ENCODE measurements around the gene OBSCN. TPM values are rescaled to one million over a fixed set of nuclear protein-coding genes. Genes with fewer than 3 reads are reported as not detected.
"Not testable (repeated sequence)": the region's sequence is repeated elsewhere in the genome, so short reads cannot be mapped to it uniquely, and the experiment has no call there.

OBSCN gene
- total RNA-seq, 1 experiment from 2014 or later, result 5.6 TPM

- TF ChIP-seq CTCF (IDR thresholded peaks at IDR 0.05; ENCODE audit: insufficient read depth in 1 of 2, low read depth in 1 of 2, low read length in 1 of 2, severe bottlenecking in 1 of 2, unreplicated experiment in 1 of 2), result no peak
- Histone ChIP-seq H3K27me3 (replicated peaks; ENCODE audit: control insufficient read depth, insufficient read depth, low read length) (no peaks in the 10 kb centered on the region), H3K36me3 (ENCODE audit: control insufficient read depth, insufficient read depth, low read length) (no peaks in the 10 kb centered on the region), H3K4me3 (ENCODE audit: low read depth, low read length) (no peak overlapping the region), H3K4me1 (no peaks in the 10 kb centered on the region), H3K9me3 (peaks cover 9% of the 10 kb centered on the region; the same call in 1 of the 2 replicates)
- BruUV-seq (replicated peaks), result no TSS peak
- Mint-ChIP-seq H3K4me1 (ENCODE audit: low read depth, unreplicated experiment) (no peaks in the 10 kb centered on the region), H3K27me3 (ENCODE audit: insufficient read depth, unreplicated experiment) (no peaks in the 10 kb centered on the region), H3K36me3 (ENCODE audit: insufficient read depth, unreplicated experiment) (no peaks in the 10 kb centered on the region), H3K27ac (ENCODE audit: unreplicated experiment) (no peak overlapping the region), H3K4me3 (ENCODE audit: unreplicated experiment) (no peak overlapping the region), H3K9me3 (ENCODE audit: unreplicated experiment) (no peaks in the 10 kb centered on the region)
- intact Hi-C loops (cut with micrococcal nuclease; ENCODE audit: unreplicated experiment), result no loop called here
- ChIA-PET POLR2A (no interaction called here), CTCF (no interaction called here)
- DNase-seq, result peak in 1 of 2 experiments; percentile 29
Observed at GRCh38 chr1:228185641-228185965, 22.2 kb upstream of the OBSCN start.

- H3K4me1 Mint-ChIP-seq (ENCODE audit: low read depth, unreplicated experiment); DNase-seq: not testable (repeated sequence)
Observed at GRCh38 chr1:228188249-228188648, 19.6 kb upstream of the OBSCN start.

GRCh38 chr1:228190182-228190581, 17.7 kb upstream of the OBSCN start:
- DNase-seq, result peak in 1 of 2 experiments; percentile 14
- Mint-ChIP-seq H3K27me3 (ENCODE audit: insufficient read depth, unreplicated experiment) (no peaks in the 10 kb centered on the region), H3K36me3 (ENCODE audit: insufficient read depth, unreplicated experiment) (no peaks in the 10 kb centered on the region), H3K4me3 (ENCODE audit: unreplicated experiment) (no peak overlapping the region), H3K9me3 (ENCODE audit: unreplicated experiment) (no peaks in the 10 kb centered on the region), H3K27ac (ENCODE audit: unreplicated experiment) (no peak overlapping the region), H3K4me1 (ENCODE audit: low read depth, unreplicated experiment) (no peaks in the 10 kb centered on the region)
- ChIA-PET CTCF (interaction anchor here (1.0 kb wide), 1 partner anchor 59 kb away, joined by 3 read pairs; no protein-coding TSS in a partner anchor), POLR2A (no interaction called here)
- H3K9me3 ChIP-seq, result peaks cover 9% of the 10 kb centered on the region; the same call in 1 of the 2 replicates
- no peak overlapping the region for H3K4me3 ChIP-seq (ENCODE audit: low read depth, low read length)
- TF ChIP-seq CTCF (IDR thresholded peaks at IDR 0.05; ENCODE audit: insufficient read depth in 1 of 2, low read depth in 1 of 2, low read length in 1 of 2, severe bottlenecking in 1 of 2, unreplicated experiment in 1 of 2), result no peak
- no peaks in the 10 kb centered on the region for H3K36me3 ChIP-seq (ENCODE audit: control insufficient read depth, insufficient read depth, low read length)
- H3K27me3 ChIP-seq (replicated peaks; ENCODE audit: control insufficient read depth, insufficient read depth, low read length), result no peaks in the 10 kb centered on the region
- intact Hi-C loops (cut with micrococcal nuclease; ENCODE audit: unreplicated experiment), result no loop called here
- H3K4me1 ChIP-seq, result no peaks in the 10 kb centered on the region
- BruUV-seq (replicated peaks), result no TSS peak

More at GRCh38 chr1:228188249-228188648, 19.6 kb upstream of the OBSCN start:
- H3K27me3 Mint-ChIP-seq (ENCODE audit: insufficient read depth, unreplicated experiment); POLR2A ChIA-PET; H3K27ac Mint-ChIP-seq (ENCODE audit: unreplicated experiment); H3K9me3 Mint-ChIP-seq (ENCODE audit: unreplicated experiment); H3K36me3 Mint-ChIP-seq (ENCODE audit: insufficient read depth, unreplicated experiment); CTCF ChIA-PET; BruUV-seq (replicated peaks); H3K9me3 ChIP-seq; H3K36me3 ChIP-seq (ENCODE audit: control insufficient read depth, insufficient read depth, low read length); intact Hi-C loops (cut with micrococcal nuclease; ENCODE audit: unreplicated experiment); H3K27me3 ChIP-seq (replicated peaks; ENCODE audit: control insufficient read depth, insufficient read depth, low read length); H3K4me1 ChIP-seq; H3K4me3 ChIP-seq (ENCODE audit: low read depth, low read length); H3K4me3 Mint-ChIP-seq (ENCODE audit: unreplicated experiment): not testable (repeated sequence)

- H3K27me3 ChIP-seq (replicated peaks; ENCODE audit: control insufficient read depth, insufficient read depth, low read length), result no peaks in the 10 kb centered on the region
- H3K36me3 ChIP-seq (ENCODE audit: control insufficient read depth, insufficient read depth, low read length), result no peaks in the 10 kb centered on the region
- DNase-seq, result peak in 1 of 2 experiments; percentile 2
- Mint-ChIP-seq H3K4me1 (ENCODE audit: low read depth, unreplicated experiment) (no peaks in the 10 kb centered on the region), H3K36me3 (ENCODE audit: insufficient read depth, unreplicated experiment) (no peaks in the 10 kb centered on the region), H3K4me3 (ENCODE audit: unreplicated experiment) (no peak overlapping the region), H3K27me3 (ENCODE audit: insufficient read depth, unreplicated experiment) (no peaks in the 10 kb centered on the region), H3K27ac (ENCODE audit: unreplicated experiment) (no peak overlapping the region), H3K9me3 (ENCODE audit: unreplicated experiment) (no peaks in the 10 kb centered on the region)
- H3K9me3 ChIP-seq, result peaks cover 9% of the 10 kb centered on the region; the same call in 1 of the 2 replicates
- CTCF ChIA-PET, result interaction anchor here (1.0 kb wide), 1 partner anchor 60 kb away, joined by 3 read pairs; no protein-coding TSS in a partner anchor
- no peak for TF ChIP-seq CTCF (IDR thresholded peaks at IDR 0.05; ENCODE audit: insufficient read depth in 1 of 2, low read depth in 1 of 2, low read length in 1 of 2, severe bottlenecking in 1 of 2, unreplicated experiment in 1 of 2)
- no peaks in the 10 kb centered on the region for H3K4me1 ChIP-seq
- POLR2A ChIA-PET, result no interaction called here
- H3K4me3 ChIP-seq (ENCODE audit: low read depth, low read length), result no peak overlapping the region
- BruUV-seq (replicated peaks), result no TSS peak
- intact Hi-C loops (cut with micrococcal nuclease; ENCODE audit: unreplicated experiment), result no loop called here
Observed at GRCh38 chr1:228190778-228191177, 17.1 kb upstream of the OBSCN start.
